A549 treated with dexamethasone at 1 μM for 4 hours (cell line): ENCODE results near the gene GPX2. TPM values are rescaled to one million over a fixed set of nuclear protein-coding genes. Genes with fewer than 3 reads are reported as not detected.

Experiments used
- total RNA-seq: library from RNA; stranded (reverse); fragments of 200-300 nt; extraction: Qiagen RNA extraction; gene quantifications from 5 replicates; pipeline ENCODE4 v1.2.3, GENCODE V29; 2022

The GPX2 gene
- 172 to 291 TPM (median 185 TPM) in 5 replicates for total RNA-seq

GRCh38 chr14:64942531-64943111, at the start of gene GPX2:
GPX2 (minus strand) TSS chr14:64942745; CDS start chr14:64942726, 19 bp downstream.

GRCh38 chr14:64986648-64987437, 44.3 kb upstream of the GPX2 start, which contains the start of gene FNTB:
FNTB (plus strand) TSS chr14:64986895; CDS start chr14:64986954, 59 bp downstream.

GRCh38 chr14:64971943-64972791, 29.6 kb upstream of the GPX2 start, which contains the start of gene RAB15:
RAB15 (minus strand) TSS chr14:64972336; CDS start chr14:64972076, 260 bp downstream.

GRCh38 chr14:64914237-64915028, 28.1 kb downstream of the GPX2 start, which contains the start of gene CHURC1:
CHURC1 (plus strand) TSS chr14:64914455; CDS start chr14:64914496, 41 bp downstream.

Other genes starting within 250 kb of the GPX2 start
- 13.6 to 26.7 TPM (median 22.2 TPM) in 5 replicates for gene PLEKHG3, start 238.3 kb downstream of the GPX2 start, total RNA-seq
- 1.2 to 2.4 TPM (median 2.0 TPM) in 5 replicates for gene SPTB, start 62.8 kb downstream of the GPX2 start, total RNA-seq
- 75.4 to 134 TPM (median 77.2 TPM) in 5 replicates for gene CHURC1, start 28.3 kb downstream of the GPX2 start, total RNA-seq
- gene RAB15, start 29.6 kb upstream of the GPX2 start, total RNA-seq = 20.9 to 23.4 TPM (median 21.6 TPM) in 5 replicates
- gene FNTB, start 44.1 kb upstream of the GPX2 start, total RNA-seq = 22.2 to 24.5 TPM (median 22.9 TPM) in 5 replicates
- gene MAX, start 159.8 kb upstream of the GPX2 start, total RNA-seq = 60.5 to 70.1 TPM (median 67.5 TPM) in 5 replicates